ENCODE data around the gene MED15. TPM values are rescaled to one million over a fixed set of nuclear protein-coding genes. Genes with fewer than 3 reads are reported as not detected.

The MED15 gene
- total and polyA plus RNA-seq, 7 donors, result 25.8 to 86.8 (median 37.5) TPM

- Histone ChIP-seq H3K27ac (peak overlapping the region; percentile 77 to 89 (median 82)), H3K4me1 (peaks cover 3 to 73% (median 62%) of the 10 kb centered on the region in 4 donors), H3K27me3 (no peaks in the 10 kb centered on the region), H3K9me3 (no peaks in the 10 kb centered on the region), H3K4me3 (no peak overlapping the region), H3K36me3 (peaks cover 0 to 23% (median 12%) of the 10 kb centered on the region in 4 donors)
- TF ChIP-seq CTCF (IDR thresholded peaks at IDR 0.05) (no peak), POLR2AphosphoS5 (IDR thresholded peaks at IDR 0.05) (peak in 2 of 4 donors; percentile 15 to 16), POLR2A (IDR thresholded peaks at IDR 0.05) (no peak)
- intact Hi-C loops (cut with DNase I), result no loop called here
- DNase-seq, result no peak
- WGBS, 2 donors, result 87 to 88% methylated on average over 10 of the region's 10 CpGs
Observed at GRCh38 chr22:20532256-20532993, 25.0 kb downstream of the MED15 start.

- intact Hi-C loops (cut with DNase I), result no loop called here
- no peaks in the 10 kb centered on the region for H3K27me3 ChIP-seq
- peaks cover 0 to 24% (median 12%) of the 10 kb centered on the region in 4 donors for H3K36me3 ChIP-seq
- no peak for DNase-seq
- peak overlapping the region; percentile 77 to 89 (median 82) for H3K27ac ChIP-seq
- no peak for TF ChIP-seq CTCF (IDR thresholded peaks at IDR 0.05)
- no peak for TF ChIP-seq POLR2A (IDR thresholded peaks at IDR 0.05)
- TF ChIP-seq EP300 (IDR thresholded peaks at IDR 0.05), result no peak
- no peak for TF ChIP-seq POLR2AphosphoS5 (IDR thresholded peaks at IDR 0.05)
- no peaks in the 10 kb centered on the region for H3K9me3 ChIP-seq
- 91 to 94% methylated on average over 11 of the region's 11 CpGs for WGBS, 2 donors
- no peak overlapping the region for H3K4me3 ChIP-seq
- H3K4me1 ChIP-seq, result peaks cover 3 to 73% (median 63%) of the 10 kb centered on the region in 4 donors
Observed at GRCh38 chr22:20533095-20533878, 25.9 kb downstream of the MED15 start.

GRCh38 chr22:20533879-20534265, 26.5 kb downstream of the MED15 start:
- intact Hi-C loops (cut with DNase I), result no loop called here
- DNase-seq, result no peak
- H3K4me1 ChIP-seq, result peaks cover 3 to 67% (median 63%) of the 10 kb centered on the region in 4 donors
- H3K36me3 ChIP-seq, result peaks cover under 1 to 24% (median 10%) of the 10 kb centered on the region in 4 donors
- peak overlapping the region in 3 of 4 donors; percentile 77 to 89 (median 85) for H3K27ac ChIP-seq
- H3K4me3 ChIP-seq, result no peak overlapping the region
- no peaks in the 10 kb centered on the region for H3K27me3 ChIP-seq
- 63 to 78% methylated on average over 3 of the region's 3 CpGs for WGBS, 2 donors
- no peaks in the 10 kb centered on the region for H3K9me3 ChIP-seq
- TF ChIP-seq POLR2AphosphoS5 (IDR thresholded peaks at IDR 0.05) (no peak), POLR2A (IDR thresholded peaks at IDR 0.05) (no peak)

GRCh38 chr22:20536590-20537324, 29.3 kb downstream of the MED15 start:
- TF ChIP-seq POLR2A (IDR thresholded peaks at IDR 0.05) (no peak), CTCF (IDR thresholded peaks at IDR 0.05) (no peak), EP300 (IDR thresholded peaks at IDR 0.05) (no peak), POLR2AphosphoS5 (IDR thresholded peaks at IDR 0.05) (no peak)
- Histone ChIP-seq H3K36me3 (peaks cover 6 to 40% (median 11%) of the 10 kb centered on the region in 4 donors), H3K4me1 (peaks cover 3 to 47% (median 43%) of the 10 kb centered on the region in 4 donors), H3K4me3 (no peak overlapping the region), H3K9me3 (no peaks in the 10 kb centered on the region), H3K27ac (peak overlapping the region in 1 of 4 donors; percentile 10), H3K27me3 (no peaks in the 10 kb centered on the region)
- intact Hi-C loops (cut with DNase I), result no loop called here
- 80 to 85% methylated on average over 12 of the region's 12 CpGs for WGBS, 2 donors
- no peak for DNase-seq

All from sigmoid colon (tissue), 7 donors.